ENCODE measurements around the gene SESN1.

The SESN1 gene

DNA sequence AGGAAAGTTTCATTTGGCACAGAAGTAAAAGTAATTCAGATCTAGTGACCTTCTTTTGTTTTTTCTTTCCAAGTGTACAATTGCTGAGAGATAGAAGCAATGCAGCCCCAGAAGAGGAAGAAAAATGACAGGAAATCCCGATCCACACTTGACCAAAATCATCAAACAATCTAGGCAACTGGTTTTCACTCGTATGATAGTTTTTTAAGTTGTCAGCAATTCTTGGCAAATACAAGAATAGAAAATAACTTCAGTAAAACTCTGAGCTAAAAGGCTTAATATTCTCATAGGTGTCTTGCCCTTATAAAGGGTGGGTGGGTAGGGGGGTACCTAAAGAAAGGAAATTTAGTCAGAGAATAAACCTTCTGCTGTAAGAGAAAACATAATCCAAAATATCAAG is 36.0 kb downstream of the SESN1 start:
- DNase-seq: no peak

DNA sequence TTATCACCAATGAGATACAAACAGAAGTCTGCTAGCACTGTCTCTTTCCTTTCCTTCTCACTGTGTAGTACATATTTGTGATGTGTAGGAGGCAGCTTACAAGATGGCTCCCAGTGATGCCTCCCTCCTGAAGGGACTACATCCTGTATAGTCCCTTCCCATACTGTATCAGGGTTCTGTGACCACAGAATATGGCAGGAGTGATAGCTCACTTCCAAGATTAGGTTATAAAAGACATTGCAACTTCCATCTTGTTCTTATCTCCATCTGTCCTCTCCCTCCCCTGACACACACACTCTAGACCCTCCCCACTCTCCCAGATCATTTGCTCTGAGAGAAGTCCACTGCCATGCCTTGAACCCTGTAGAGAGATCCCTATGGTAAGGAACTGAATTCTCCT is 38.0 kb downstream of the SESN1 start:
- no peak for DNase-seq

DNA sequence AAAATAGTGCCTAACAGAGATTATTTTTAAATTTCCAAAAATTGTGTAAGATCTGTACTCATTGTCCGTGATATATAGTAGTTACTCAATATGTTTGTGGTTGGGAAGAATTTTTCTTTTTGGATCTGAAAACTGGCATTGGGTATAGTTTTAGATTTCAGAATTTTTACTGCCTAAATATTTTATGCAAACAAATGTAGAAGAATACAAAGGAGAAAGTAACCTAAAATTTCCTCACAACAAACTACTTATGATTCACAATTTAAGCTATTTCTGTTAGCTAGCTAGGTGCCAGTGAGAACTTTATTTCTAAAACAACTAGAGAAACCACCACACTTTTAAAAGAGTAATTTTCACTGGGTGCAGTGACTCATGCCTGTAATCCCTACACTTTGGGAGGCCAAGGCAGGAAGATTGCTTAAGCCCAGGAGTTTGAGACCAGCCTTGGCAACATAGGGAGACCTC is 38.8 kb downstream of the SESN1 start:
- no peak for DNase-seq

DNA sequence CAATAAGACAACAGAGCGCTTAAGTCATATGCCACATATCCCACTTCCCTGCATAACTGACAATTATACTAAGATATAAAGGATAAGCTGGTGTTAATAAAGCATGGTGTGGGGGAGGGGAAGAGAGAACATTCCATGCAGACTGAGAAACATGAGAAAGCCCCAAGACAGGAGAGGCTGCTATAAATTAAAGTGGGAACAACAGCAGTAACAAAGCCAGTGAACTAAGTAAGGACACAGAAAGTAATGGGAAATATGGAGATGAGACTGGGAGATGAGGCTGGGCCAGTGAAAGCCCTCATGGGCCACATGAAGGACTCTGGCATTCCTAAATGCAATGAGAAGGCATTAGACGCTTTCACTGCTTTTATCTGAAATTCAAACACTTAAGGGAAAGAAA is 41.3 kb downstream of the SESN1 start:
- DNase-seq: no peak

DNA sequence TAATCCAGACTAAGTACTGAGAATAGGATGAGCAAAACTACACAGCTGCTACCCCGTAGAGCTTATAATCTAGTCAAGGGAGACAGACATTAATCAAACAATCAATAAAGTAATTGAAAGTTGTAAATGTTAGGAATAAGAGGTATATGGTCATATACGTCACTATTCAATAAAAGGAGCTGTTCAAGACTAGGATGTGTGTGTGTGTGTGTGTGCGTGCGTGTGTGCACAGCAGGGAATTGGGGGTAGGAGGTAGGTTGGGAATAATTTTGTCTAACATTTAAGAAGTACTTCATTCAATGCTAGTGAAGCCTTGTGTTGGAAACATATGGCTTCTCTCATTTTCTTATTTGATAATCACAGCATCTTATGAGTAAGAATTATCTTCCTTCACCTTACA is 41.8 kb downstream of the SESN1 start:
- no peak for DNase-seq

DNA sequence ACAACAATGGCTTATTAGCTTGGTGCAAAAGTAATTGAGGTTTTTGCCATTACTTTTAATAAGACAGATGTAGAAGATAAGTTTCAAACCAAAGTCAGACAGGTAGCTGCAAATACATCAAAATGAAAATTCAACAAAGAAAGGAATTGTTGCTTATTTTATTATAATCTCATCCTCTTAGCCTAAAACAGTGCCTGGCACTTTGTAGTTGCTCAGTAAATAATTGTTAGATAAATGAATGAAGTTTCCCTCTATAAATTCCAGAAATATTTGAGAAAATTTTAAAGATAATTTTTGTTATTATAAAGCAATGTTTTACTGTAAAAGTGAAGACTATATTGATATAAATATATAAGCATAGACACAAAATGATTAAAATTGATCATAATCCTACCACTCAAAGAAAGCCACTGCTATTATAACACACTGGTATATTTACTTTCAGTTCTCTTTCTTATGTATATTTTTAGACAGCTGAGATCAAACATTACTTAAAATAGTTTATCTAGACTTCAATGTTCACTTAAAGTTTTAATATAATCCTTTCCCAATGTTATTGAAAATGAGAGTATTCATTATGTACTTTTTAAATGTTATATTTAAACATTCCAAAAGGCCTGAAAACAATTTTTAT is 42.5 kb downstream of the SESN1 start:
- DNase-seq: no peak

DNA sequence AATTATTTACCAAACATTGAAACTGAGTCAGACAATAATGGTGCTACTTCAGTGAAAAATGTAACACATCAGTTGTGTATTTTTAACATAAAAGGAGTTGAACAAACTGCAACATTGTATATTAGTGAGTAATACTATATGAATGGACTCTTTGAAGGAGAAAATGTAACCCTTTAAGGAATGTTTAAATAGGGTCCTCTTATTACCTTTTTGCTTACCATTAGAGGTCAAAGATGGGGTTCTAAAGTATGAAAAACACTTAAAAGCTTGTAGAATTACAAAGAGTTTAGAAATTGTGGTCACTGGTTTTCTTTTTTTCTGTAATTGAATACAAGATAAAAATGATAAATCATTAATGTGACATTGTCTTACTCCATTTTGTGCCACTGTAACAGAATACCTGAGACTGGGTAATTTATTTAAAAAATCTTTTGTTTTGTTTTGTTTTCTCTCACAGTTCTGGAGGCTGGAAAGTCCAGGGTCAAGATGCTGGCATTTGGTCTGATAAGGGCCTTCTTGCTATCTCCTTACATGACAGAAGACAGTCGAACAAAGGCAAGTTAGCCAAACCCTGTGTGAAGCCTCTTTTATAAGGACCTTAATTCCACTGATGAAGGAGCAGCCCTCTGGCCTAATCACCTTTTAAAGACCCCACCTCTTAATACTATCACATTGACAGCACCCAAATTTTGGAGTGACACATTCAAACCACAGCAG is 43.2 kb downstream of the SESN1 start:
- peak; percentile 56 for DNase-seq

DNA sequence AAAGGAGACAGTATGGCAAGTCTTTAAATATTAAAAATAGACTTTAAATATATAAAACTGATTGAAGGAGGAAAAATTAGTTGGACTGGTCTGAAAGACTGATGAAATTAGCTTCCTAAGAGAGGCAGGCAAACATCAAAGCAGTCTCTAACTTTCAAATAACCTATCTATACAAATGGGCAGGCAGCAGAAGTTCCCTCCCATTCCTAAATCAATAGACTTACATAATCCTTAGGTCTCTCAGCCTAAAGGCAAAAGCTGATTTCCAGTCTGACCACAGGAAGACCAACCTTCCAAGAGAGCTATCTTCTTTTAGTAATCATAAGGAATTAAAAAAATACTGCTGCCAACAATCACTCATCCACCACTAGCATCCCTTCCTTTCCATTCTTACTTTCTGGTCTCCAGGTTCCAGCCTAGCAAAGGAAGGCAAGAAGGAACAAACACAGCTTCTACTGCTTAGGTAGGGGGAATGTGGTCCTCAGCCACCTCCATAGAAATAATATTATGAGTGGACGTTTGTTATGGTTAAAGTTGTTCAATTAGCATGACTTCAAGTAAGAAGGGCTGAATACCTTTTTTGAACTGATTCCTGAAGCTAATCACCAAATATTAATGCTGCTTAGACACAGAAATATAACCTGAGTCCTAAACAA is 44.1 kb downstream of the SESN1 start:
- no peak for DNase-seq

DNA sequence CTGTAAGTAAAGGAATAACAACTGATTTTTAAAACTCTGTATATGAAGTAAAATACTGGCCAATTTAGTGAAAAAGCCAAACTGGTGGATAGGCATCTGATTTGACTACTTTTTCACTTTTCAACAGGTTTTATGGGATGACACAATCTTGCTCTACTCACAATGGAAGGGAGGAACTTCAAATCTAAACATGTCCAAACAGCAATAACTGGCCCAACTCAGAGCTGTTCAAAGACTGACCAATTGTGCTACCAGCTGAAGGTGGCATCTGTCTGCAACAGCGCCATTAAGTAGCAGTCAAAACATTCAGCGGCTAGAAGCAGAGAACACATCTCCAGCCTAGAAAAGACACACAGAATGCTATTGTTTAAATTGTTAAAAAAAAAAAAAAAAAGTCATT is 44.6 kb downstream of the SESN1 start:
- DNase-seq: no peak

DNA sequence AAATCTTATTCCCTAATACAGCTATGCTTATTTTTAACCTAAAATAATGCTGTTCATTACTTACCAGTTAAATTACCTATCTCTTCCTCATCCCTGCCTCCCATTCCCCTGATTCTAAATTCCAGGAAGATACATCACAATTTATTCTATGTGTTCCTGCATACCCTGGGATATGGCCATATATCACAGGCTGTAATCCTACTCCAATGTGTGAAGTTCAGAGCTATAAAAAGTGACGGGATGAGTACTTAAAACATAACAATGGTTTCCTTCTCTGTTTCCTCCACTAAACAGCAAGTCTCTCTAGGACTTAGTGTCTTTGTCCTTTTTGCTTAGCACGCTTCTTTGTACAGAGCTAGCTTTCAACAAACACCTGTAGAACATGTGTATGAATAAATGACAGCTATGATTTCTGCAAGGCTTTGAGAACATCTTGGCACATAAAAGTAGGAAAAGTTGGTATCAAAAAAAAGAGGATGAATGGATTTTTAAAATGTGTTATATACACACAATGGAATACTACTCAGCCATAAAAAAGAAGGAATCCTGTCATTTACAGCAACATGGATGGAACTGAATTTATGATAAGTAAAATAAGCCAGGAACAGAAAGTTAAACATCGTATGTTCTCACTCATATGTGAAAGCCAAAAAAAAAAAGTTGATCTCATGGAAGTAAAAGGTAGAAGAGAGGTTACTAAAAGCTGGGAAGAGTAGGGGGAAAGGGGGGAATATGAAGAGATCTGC is 45.8 kb downstream of the SESN1 start:
- DNase-seq: no peak

DNA sequence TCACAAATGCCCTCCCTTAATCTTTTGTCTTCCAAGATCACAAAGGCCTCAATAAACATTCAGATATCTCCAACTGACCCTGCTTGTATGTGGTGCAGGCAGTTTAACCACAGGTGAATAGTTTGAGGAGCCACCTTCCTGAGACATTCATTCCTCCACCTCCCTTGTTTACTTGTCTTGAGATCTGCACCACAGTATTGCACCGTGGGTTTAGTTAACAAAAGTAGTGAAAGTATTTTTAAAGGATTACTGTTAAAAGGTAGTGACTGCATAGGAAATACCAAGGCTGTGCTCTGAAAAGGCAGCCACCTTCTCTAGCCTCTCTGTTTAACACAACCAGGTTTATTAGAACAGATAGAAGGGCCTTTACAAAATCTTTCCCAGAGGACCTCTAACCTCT is 46.5 kb downstream of the SESN1 start:
- DNase-seq: peak; percentile 16

DNA sequence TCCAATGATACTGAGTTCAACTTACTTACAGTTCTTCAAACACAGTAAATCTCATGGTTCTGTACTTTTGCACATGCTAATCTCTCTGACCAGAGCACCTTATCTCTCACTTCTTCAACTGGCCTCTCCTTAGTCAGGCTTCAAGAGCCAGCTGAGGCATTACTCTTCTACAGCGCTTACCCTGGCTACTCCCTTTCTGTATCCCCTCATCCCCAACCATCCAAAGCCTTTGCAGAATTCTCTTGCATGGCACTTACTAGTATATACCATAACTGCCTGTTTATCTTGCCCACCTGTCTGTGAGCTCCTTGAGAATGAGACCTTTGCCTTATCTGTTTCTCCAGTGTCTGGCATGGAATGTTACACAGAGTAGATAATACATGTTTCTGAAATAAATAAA is 49.2 kb downstream of the SESN1 start:
- DNase-seq: peak; percentile 78

DNA sequence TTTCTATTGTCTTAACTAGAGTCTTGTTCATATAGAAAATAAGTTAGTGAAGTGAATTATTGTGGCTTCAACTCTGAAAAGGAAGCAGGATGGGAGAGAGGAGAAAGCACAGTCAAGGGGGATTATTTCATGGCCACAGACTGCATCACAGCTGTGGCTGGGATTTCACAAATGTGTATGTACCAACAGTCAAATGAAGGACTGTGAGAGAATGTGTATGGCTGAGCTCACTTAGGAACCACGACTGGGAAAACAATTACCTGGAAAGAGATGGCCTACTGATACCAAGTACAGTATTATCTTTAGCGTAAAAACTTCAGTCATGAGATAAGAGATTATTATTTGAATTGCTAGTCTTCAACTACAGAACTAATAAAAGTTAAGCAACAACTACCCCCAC is 54.9 kb downstream of the SESN1 start:
- DNase-seq: no peak

DNA sequence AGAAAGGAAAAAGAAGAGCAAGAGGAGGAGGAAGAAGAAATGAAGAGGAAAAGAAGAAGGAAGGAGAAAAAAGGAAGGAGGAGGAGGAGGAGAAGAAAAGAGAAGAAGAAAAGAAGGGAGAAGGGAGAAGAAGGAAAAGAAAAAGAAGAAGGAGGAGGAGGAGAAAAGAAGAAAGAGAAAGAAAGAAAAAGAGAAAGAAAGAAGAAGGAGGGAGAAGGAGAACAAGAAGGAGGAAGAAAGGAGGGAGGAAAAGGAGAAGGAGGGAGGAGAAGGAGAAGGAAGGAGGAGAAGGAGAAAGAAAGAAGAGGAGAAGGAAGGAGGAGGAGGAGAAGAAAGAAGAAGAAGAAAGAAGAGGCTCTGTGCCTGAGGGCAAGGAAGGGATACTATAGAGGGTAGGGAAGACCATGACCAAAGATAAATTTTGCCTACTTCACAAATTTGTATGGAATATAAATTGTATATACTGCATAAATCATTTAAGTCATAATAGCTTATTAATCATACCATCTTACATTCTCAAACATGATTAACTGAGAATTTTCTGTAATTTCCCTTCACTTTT is 55.7 kb downstream of the SESN1 start:
- no peak for DNase-seq

DNA sequence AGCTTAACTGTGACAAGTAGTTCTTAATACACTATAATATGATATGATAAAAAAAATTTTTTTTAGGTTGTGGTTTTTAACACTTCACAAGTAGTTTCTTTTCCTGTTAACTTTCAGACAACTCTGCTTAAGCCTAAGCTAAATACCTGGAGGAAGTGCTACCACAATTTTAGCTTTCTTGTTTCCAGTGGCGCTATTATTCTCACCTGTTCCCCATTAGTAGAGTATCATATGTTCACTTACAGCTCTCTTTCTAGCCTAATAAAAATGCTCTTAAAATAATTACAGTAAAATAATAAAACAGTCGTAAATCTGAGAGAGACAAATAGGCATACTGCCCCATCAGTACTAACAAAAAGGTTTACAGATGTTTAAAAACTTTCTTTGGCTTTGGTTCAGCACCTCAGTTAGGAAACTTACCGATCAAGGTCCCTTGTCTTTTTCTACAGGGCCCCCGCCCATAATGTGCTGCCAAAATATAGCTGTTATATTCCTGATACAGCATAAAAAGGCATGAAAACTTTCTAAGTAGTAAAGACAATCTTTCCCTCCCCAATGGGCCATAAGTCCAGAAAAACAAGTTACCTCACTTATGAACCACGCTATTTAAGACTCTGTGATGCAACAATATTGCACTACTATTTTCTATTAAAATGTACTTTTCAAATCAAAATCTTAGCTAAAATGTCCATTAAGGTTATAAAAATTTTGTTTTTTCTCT is 57.9 kb downstream of the SESN1 start:
- no peak for DNase-seq

DNA sequence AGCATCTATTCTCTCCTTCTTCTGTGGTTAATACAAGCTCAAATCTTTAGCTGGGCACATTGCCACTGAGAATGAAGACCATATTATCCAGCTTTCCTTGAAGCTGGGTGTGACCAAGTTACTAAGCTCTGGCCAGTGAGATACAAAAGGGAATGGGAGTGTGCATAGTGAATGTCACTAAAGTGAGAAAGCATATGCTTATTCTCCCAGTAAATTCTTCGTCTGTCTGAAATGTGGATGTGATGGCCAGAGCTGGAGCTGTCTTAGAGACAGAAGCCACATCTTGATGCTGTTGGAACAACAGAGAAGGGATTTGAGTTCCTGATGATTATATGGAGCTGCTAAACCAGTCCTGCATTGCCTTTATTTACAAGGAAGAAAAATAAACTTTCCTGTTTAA is 60.1 kb downstream of the SESN1 start:
- peak; percentile 73 for DNase-seq

DNA sequence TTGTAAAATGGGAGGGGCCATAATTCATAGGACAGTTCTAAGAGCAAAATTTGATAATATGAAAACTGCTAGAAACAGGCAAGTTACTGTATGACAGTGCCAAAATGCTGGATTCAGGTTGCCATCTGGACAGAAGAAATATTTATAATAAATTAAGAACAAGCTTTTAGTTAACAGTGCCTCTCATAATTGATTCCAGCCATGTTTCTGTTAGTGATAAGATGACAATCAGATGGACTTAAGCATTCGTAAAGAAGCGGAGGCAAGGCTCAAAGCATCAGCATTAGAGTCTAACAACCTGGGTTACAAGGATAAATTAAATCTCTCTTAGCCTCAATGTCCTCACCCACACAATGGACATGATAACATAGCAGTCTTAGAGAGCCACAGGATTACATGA is 61.0 kb downstream of the SESN1 start:
- peak; percentile 36 for DNase-seq

DNA sequence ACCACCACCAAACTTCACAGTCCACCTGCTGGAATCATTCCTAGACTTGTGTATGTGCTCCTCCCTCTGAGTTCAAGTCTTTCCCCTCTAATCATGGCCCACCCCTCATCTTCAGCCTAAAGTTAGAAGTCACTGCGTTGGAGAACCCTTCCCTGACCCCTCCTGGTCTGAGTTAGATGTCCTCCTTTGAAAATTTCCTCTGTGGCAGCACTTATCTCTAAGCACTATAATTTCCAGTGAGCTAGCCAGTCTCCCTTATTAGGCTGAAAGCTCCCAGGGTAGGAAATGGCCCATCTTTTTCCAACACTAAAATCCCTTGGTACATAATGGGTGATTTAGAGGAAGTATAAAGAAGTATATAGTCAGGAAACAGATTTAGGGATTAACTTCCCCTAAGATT is 63.2 kb downstream of the SESN1 start:
- DNase-seq: no peak

DNA sequence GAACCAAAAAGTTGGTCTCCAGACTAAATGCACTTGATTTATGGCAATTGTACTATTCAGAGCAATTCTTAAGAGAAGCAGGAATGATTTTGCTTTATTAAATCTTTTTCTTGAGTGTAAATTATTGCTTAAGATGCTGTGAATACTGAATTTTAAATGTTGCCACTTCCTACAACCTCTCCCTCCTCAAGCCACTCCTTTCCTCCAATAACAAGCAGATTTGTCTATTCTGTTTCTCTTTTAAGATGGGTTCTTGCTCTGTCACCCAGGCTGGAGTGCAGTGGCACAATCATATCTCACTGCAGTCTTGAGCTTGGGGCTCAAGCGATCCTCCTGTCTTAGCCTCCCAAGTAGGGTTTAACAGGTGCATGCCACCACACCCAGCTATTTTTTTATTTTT is 65.3 kb downstream of the SESN1 start:
- no peak for DNase-seq

DNA sequence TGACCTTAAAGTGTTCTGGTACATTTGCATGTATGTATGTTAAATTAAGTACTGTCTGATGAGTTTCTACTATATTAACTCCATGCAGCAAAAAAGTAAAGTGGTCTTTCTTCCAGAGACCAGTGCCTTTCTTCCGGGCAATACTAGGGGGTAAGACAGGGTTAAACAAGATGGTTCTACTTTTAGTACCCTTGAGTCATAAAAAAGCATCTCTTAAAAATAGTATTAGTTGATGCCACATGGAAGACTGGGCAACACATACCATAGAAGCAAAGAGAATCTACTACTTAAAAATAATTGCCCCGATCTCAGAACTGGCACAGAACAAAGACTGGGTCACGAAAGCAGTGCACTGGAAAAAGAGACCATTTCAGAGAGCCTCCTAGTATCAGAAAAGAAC is 66.2 kb downstream of the SESN1 start:
- DNase-seq: no peak

DNA sequence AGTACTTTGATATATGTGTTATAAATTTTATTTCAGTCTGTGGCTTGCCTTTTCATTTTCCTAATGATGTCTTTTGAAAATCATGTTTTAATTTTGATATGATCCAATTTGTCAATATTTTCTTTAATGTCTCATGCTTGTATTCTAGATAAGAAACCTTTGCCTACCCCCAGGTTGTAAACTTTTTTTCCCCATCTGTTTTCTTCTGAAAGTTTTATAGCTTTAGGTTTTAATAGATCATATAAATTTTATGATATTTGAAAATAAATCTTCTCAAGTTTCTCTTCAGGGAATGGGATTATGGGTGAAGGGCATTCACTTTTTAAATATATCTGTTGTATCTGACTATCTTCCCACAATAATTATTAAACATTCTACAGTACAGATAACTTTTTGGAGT is 66.7 kb downstream of the SESN1 start:
- no peak for DNase-seq

DNA sequence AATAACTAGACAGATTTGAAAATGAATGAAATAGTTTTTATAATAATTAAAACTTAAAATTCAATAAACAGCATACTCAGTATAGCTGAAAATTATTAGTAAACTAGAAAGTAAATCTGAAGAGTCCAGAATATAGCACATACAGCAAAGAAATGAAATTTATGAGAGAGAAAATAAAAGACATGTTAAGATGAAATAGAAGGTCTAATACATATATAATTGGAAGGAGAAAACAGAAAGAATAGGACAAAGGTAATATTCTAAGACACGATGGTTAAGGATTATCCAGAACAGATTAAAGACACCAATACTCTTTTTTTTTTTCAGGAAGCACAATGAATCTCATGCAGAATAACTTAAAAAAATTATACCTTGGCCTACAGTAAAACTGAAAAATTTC is 69.0 kb downstream of the SESN1 start:
- DNase-seq: no peak

DNA sequence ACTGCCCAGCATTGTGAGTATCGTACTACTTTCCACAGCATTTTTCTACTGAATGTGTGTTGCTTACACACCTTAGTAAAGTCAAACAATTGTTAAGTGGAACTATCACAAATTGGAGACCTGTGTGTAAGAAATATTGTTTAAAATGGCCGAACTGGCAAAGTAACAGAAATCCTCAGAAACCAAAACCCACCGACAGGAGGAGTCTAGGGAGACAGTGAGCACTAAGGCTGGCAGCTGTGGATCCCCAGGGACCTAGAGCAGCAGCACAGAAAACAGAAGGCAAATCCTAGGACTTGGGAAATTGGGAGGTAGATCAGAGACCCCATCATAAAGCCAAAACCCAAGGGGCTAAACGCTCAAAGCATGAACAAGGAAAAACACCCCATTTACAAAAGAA is 69.9 kb downstream of the SESN1 start:
- DNase-seq: no peak
